GM19452 (cell line): ENCODE data around the gene MPIG6B.

Experiments used
- ATAC-seq: cut with Tn5 transposase; IDR thresholded peaks from one replicate; pipeline ENCODE4 v1.9.1; 2021; ENCODE audit not compliant: unreplicated experiment

Gene MPIG6B

GRCh38 chr6:31765559-31765909 lies 42.4 kb downstream of the MPIG6B start:
- ATAC-seq = no peak

GRCh38 chr6:31765910-31766794 lies 43.0 kb downstream of the MPIG6B start:
- no peak for ATAC-seq

GRCh38 chr6:31767096-31767645 lies 44.0 kb downstream of the MPIG6B start:
- no peak for ATAC-seq

GRCh38 chr6:31768363-31769257 lies 45.4 kb downstream of the MPIG6B start:
- no peak for ATAC-seq

GRCh38 chr6:31769684-31770371 lies 46.7 kb downstream of the MPIG6B start:
- no peak for ATAC-seq

- ATAC-seq = no peak
Observed at GRCh38 chr6:31770860-31771259, 47.7 kb downstream of the MPIG6B start.

- no peak for ATAC-seq
Observed at GRCh38 chr6:31771992-31772358, 48.8 kb downstream of the MPIG6B start.

GRCh38 chr6:31775184-31775583 lies 52.0 kb downstream of the MPIG6B start:
- no peak for ATAC-seq

GRCh38 chr6:31775633-31776484 lies 52.7 kb downstream of the MPIG6B start:
- no peak for ATAC-seq
